Measurements from ENCODE around the gene RAB30. TPM values are rescaled to one million over a fixed set of nuclear protein-coding genes. Genes with fewer than 3 reads are reported as not detected.

Gene RAB30
- total and polyA plus RNA-seq, 7 experiments from 2014 or later = 7.4 to 50.2 (median 24.4) TPM

- Histone ChIP-seq H3K4me1 (ENCODE audit: control insufficient read depth in 2 of 2, insufficient read depth in 2 of 2, low read length in 2 of 2) (peaks cover 0 to 8% of the 10 kb centered on the region in 2 donors), H3K27ac (ENCODE audit: low read depth, low read length) (no peak overlapping the region), H3K9me3 (ENCODE audit: control insufficient read depth in 2 of 3, low read length in 3 of 3) (no peaks in the 10 kb centered on the region), H3K36me3 (ENCODE audit: control insufficient read depth in 2 of 3, insufficient read depth in 3 of 3, low read length in 3 of 3) (no peaks in the 10 kb centered on the region), H3K4me3 (ENCODE audit: low read length) (no peak overlapping the region), H3K27me3 (ENCODE audit: control insufficient read depth in 2 of 2, insufficient read depth in 2 of 2, low read length in 2 of 2) (no peaks in the 10 kb centered on the region)
- intact Hi-C loops (cut with micrococcal nuclease) = loop anchor here (5.0 kb wide), 2 partner anchors 46 to 64 kb away; partner anchors contain the start of gene RAB30 (in 1 of the 2)
- Mint-ChIP-seq H3K9me3 (peaks cover 0 to under 1% (median 0%) of the 10 kb centered on the region in 11 donors), H3K27ac (peak overlapping the region in 5 of 9 donors; percentile 6 to 49 (median 42)), H3K27me3 (no peaks in the 10 kb centered on the region), H3K4me3 (peak overlapping the region in 6 of 10 donors; percentile 6 to 52 (median 27)), H3K4me1 (peaks cover 13 to 49% (median 38%) of the 10 kb centered on the region in 7 donors), H3K36me3 (peaks cover 0 to 21% (median 11%) of the 10 kb centered on the region in 5 donors)
- no peak for DNase-seq
- ChIA-PET POLR2A (interaction anchor here (0.6 to 2.7 kb wide), 6 partner anchors 37 to 188 kb away, joined by 3 to 6 read pairs (median 3); no protein-coding TSS in a partner anchor), CTCF (interaction anchor here (0.6 to 1.0 kb wide), 2 partner anchors 103 to 228 kb away, joined by 3 read pairs; no protein-coding TSS in a partner anchor)
- peak; percentile 29 for ATAC-seq
Observed at GRCh38 chr11:83007909-83008580, 63.7 kb downstream of the RAB30 start.

DNA sequence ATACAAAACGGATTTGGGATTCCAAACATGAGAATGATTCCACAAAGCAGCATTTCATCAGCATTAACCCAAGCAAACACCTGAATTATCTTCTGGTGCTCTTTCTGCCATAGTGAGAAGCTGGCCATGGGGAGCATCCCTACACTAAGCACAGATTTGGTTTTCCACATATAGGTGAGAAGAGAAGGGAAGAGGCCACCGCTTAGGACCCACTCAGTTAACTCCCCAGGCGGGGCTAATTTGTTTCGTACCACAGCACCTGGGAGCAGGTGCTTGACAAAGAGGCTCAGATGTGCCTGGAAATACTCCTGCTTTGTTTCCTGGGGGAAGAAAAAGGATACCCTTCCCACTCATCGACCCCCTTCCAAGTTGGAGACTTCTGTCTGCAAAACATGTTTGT lies 64.2 kb downstream of the RAB30 start:
- intact Hi-C loops (cut with micrococcal nuclease) = loop anchor here (5.0 kb wide), 2 partner anchors 45 to 65 kb away; partner anchors contain the start of gene RAB30 (in 1 of the 2)
- peaks cover 13 to 50% (median 41%) of the 10 kb centered on the region in 7 donors for H3K4me1 Mint-ChIP-seq
- no peaks in the 10 kb centered on the region for H3K36me3 ChIP-seq (ENCODE audit: control insufficient read depth in 2 of 3, insufficient read depth in 3 of 3, low read length in 3 of 3)
- peak overlapping the region in 2 of 9 donors; percentile 6 to 43 for H3K27ac Mint-ChIP-seq
- peak overlapping the region in 2 of 10 donors; percentile 18 to 44 for H3K4me3 Mint-ChIP-seq
- H3K9me3 Mint-ChIP-seq = no peaks in the 10 kb centered on the region
- ChIA-PET POLR2A (interaction anchor here (0.5 to 2.7 kb wide), 4 partner anchors 47 to 154 kb away, joined by 3 to 6 read pairs (median 4); no protein-coding TSS in a partner anchor), CTCF (interaction anchor here (1.0 kb wide), 2 partner anchors 102 to 140 kb away, joined by 3 to 4 read pairs; no protein-coding TSS in a partner anchor)
- no peaks in the 10 kb centered on the region for H3K27me3 Mint-ChIP-seq
- no peaks in the 10 kb centered on the region for H3K9me3 ChIP-seq (ENCODE audit: control insufficient read depth in 2 of 3, low read length in 3 of 3)
- H3K4me3 ChIP-seq (ENCODE audit: low read length) = no peak overlapping the region
- H3K27me3 ChIP-seq (ENCODE audit: control insufficient read depth in 2 of 2, insufficient read depth in 2 of 2, low read length in 2 of 2) = no peaks in the 10 kb centered on the region
- DNase-seq = no peak
- H3K4me1 ChIP-seq (ENCODE audit: control insufficient read depth in 2 of 2, insufficient read depth in 2 of 2, low read length in 2 of 2) = peaks cover 0 to 12% of the 10 kb centered on the region in 2 donors
- H3K36me3 Mint-ChIP-seq = peaks cover 0 to 21% (median 11%) of the 10 kb centered on the region in 5 donors
- H3K27ac ChIP-seq (ENCODE audit: low read depth, low read length) = no peak overlapping the region
- ATAC-seq = no peak

- Mint-ChIP-seq H3K36me3 (peaks cover 0 to 21% (median 11%) of the 10 kb centered on the region in 5 donors), H3K4me1 (peaks cover 13 to 51% (median 46%) of the 10 kb centered on the region in 7 donors), H3K4me3 (peak overlapping the region in 5 of 10 donors; percentile 1 to 59 (median 30)), H3K27me3 (no peaks in the 10 kb centered on the region), H3K9me3 (no peaks in the 10 kb centered on the region), H3K27ac (peak overlapping the region in 4 of 9 donors; percentile 24 to 75 (median 50))
- intact Hi-C loops (cut with micrococcal nuclease) = loop anchor here (5.0 kb wide), 2 partner anchors 45 to 65 kb away; partner anchors contain the start of gene RAB30 (in 1 of the 2)
- ChIA-PET CTCF (interaction anchor here (1.0 kb wide), 2 partner anchors 102 to 140 kb away, joined by 3 to 4 read pairs; no protein-coding TSS in a partner anchor), POLR2A (interaction anchor here (0.5 to 2.7 kb wide), 3 partner anchors 47 to 154 kb away, joined by 3 to 6 read pairs (median 3); no protein-coding TSS in a partner anchor)
- Histone ChIP-seq H3K9me3 (ENCODE audit: control insufficient read depth in 2 of 3, low read length in 3 of 3) (no peaks in the 10 kb centered on the region), H3K4me3 (ENCODE audit: low read length) (no peak overlapping the region), H3K4me1 (ENCODE audit: control insufficient read depth in 2 of 2, insufficient read depth in 2 of 2, low read length in 2 of 2) (peaks cover 0 to 13% of the 10 kb centered on the region in 2 donors), H3K27me3 (ENCODE audit: control insufficient read depth in 2 of 2, insufficient read depth in 2 of 2, low read length in 2 of 2) (no peaks in the 10 kb centered on the region), H3K27ac (ENCODE audit: low read depth, low read length) (no peak overlapping the region), H3K36me3 (ENCODE audit: control insufficient read depth in 2 of 3, insufficient read depth in 3 of 3, low read length in 3 of 3) (no peaks in the 10 kb centered on the region)
- ATAC-seq (no peak), DNase-seq (no peak)
Observed at GRCh38 chr11:83006877-83007330, 64.8 kb downstream of the RAB30 start.

DNA sequence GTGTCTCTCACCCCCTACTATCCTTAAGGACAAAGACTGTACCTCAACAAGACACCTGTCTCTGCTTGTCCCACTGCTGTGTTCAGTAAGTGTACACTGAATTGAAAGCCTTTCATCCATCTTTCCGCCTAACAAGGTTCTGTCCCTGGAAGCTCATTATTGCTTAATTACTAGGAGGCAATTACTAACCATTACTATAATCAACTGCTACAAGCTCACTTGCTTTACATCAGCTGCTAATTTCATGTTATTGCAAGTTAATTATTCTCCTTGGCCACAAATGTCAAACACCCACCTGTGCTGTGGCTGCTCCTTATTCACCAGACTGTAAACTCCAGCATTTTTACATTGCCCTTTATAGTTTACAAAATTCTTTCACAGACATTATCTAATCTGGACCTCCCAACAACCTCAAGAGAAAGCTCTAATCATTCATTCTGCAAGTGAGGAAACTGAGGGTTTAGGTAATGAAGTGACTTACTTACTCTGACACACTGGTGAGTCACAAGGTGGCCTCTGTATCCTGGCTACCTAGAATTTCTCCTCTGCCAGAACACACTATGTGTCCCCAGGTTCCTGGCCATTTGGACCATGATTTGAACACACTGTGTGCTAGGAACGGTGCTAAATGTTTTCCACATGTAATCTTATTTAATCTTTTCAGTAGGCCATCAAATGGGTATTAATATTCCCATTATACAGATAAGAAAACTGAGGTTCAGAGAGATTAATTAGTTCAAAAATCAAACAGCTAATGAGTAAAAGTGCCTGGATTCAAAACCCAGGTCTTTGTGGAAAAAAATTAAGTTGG lies 66.7 kb downstream of the RAB30 start:
- Histone ChIP-seq H3K36me3 (ENCODE audit: control insufficient read depth in 2 of 3, insufficient read depth in 3 of 3, low read length in 3 of 3) (no peaks in the 10 kb centered on the region), H3K27ac (ENCODE audit: low read depth, low read length) (no peak overlapping the region), H3K4me3 (ENCODE audit: low read length) (no peak overlapping the region), H3K27me3 (ENCODE audit: control insufficient read depth in 2 of 2, insufficient read depth in 2 of 2, low read length in 2 of 2) (no peaks in the 10 kb centered on the region), H3K9me3 (ENCODE audit: control insufficient read depth in 2 of 3, low read length in 3 of 3) (no peaks in the 10 kb centered on the region), H3K4me1 (ENCODE audit: control insufficient read depth in 2 of 2, insufficient read depth in 2 of 2, low read length in 2 of 2) (peaks cover 0 to 19% of the 10 kb centered on the region in 2 donors)
- H3K9me3 Mint-ChIP-seq = no peaks in the 10 kb centered on the region
- DNase-seq (no peak), ATAC-seq (no peak)
- peaks cover 0 to 16% (median 6%) of the 10 kb centered on the region in 5 donors for H3K36me3 Mint-ChIP-seq
- peak overlapping the region in 1 of 9 donors; percentile 47 for H3K27ac Mint-ChIP-seq
- CTCF ChIA-PET = no interaction called here
- no peaks in the 10 kb centered on the region for H3K27me3 Mint-ChIP-seq
- POLR2A ChIA-PET = interaction anchor here (0.6 to 0.7 kb wide), 2 partner anchors 68 to 84 kb away, joined by 3 read pairs; no protein-coding TSS in a partner anchor
- peaks cover 12 to 57% (median 46%) of the 10 kb centered on the region in 7 donors for H3K4me1 Mint-ChIP-seq
- H3K4me3 Mint-ChIP-seq = no peak overlapping the region
- intact Hi-C loops (cut with micrococcal nuclease) = loop anchor here (5.0 kb wide), 2 partner anchors 43 to 67 kb away; partner anchors contain the start of gene RAB30 (in 1 of the 2)

DNA sequence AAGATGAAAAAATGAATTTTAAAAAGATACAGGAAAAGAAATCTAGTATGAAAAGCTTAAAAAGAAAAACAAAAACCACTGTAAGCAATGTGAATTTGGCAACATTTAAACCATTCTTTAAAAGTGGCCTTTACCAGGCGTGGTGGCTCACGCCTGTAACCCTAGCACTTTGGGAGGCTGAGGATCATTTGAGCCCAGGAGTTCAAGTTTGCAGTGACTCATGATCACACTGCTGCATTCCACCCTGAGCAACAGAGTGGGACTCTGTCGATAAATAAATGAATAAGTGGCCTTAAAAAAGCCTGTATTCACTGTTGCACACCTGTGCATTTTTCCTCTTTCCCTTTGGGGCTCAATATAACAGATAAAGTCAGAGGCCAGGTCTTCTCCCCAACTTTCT lies 69.2 kb downstream of the RAB30 start:
- Histone ChIP-seq H3K4me3 (ENCODE audit: low read length) (no peak overlapping the region), H3K9me3 (ENCODE audit: control insufficient read depth in 2 of 3, low read length in 3 of 3) (no peaks in the 10 kb centered on the region), H3K4me1 (ENCODE audit: control insufficient read depth in 2 of 2, insufficient read depth in 2 of 2, low read length in 2 of 2) (peaks cover 0 to 12% of the 10 kb centered on the region in 2 donors), H3K36me3 (ENCODE audit: control insufficient read depth in 2 of 3, insufficient read depth in 3 of 3, low read length in 3 of 3) (no peaks in the 10 kb centered on the region), H3K27me3 (ENCODE audit: control insufficient read depth in 2 of 2, insufficient read depth in 2 of 2, low read length in 2 of 2) (no peaks in the 10 kb centered on the region), H3K27ac (ENCODE audit: low read depth, low read length) (no peak overlapping the region)
- peak overlapping the region in 6 of 9 donors; percentile 65 to 90 (median 77) for H3K27ac Mint-ChIP-seq
- ChIA-PET POLR2A (interaction anchor here (1.5 kb wide), 1 partner anchor 63 kb away, joined by 3 read pairs; no protein-coding TSS in a partner anchor), CTCF (interaction anchor here (1.4 kb wide), 1 partner anchor 31 kb away, joined by 4 read pairs; no protein-coding TSS in a partner anchor)
- no peak for ATAC-seq
- peak overlapping the region in 5 of 10 donors; percentile 32 to 66 (median 55) for H3K4me3 Mint-ChIP-seq
- DNase-seq = no peak
- intact Hi-C loops (cut with micrococcal nuclease) = no loop called here
- no peaks in the 10 kb centered on the region for H3K9me3 Mint-ChIP-seq
- no peaks in the 10 kb centered on the region for H3K27me3 Mint-ChIP-seq
- peaks cover 14 to 59% (median 38%) of the 10 kb centered on the region in 7 donors for H3K4me1 Mint-ChIP-seq
- H3K36me3 Mint-ChIP-seq = peaks cover 0 to 6% (median 2%) of the 10 kb centered on the region in 5 donors

Measured in naive thymus-derived CD4-positive, alpha-beta T cell (primary cell).